Activated naive CD4-positive, alpha-beta T cell treated with anti-CD3 and anti-CD28 coated beads, Interleukin-2, amount 50 U/mL, for 72 hours (primary cell): ENCODE measurements around the gene PGS1. TPM values are rescaled to one million over a fixed set of nuclear protein-coding genes. Genes with fewer than 3 reads are reported as not detected.
"Not testable (repeated sequence)": the region's sequence is repeated elsewhere in the genome, so short reads cannot be mapped to it uniquely, and the experiment has no call there.

Source experiments
- ATAC-seq, 2 donors: fragments of 150-1000 bp; cut with Tn5 transposase; 2 replicates each; pipeline ENCODE4 v1.10.0; 2021; ENCODE audit warnings: mild to moderate bottlenecking in 2 of 2, moderate library complexity in 2 of 2
- DNase-seq, 2 donors: peaks; one replicate each; pipeline ENCODE4 v3.0.0; 2021 to 2022; ENCODE audit warnings: low spot score in 2 of 2
- H3K27ac Mint-ChIP-seq, 2 donors: one replicate each; pipeline ENCODE4 v1.8.0; 2022; ENCODE audit warnings: mild to moderate bottlenecking in 2 of 2, mixed read lengths in 2 of 2
- H3K36me3 Mint-ChIP-seq, 2 donors: one replicate each; pipeline ENCODE4 v1.8.0; 2022; ENCODE audit warnings: mixed read lengths in 2 of 2
- H3K9me3 Mint-ChIP-seq, 2 donors: one replicate each; pipeline ENCODE4 v1.8.0; 2022; ENCODE audit warnings: mixed read lengths in 2 of 2
- total RNA-seq, 2 donors: library from RNA; stranded (reverse); gene quantifications; one replicate each; pipeline ENCODE4 v1.2.3, GENCODE V29; 2022

The PGS1 gene
- total RNA-seq, 2 donors from 2014 or later: 63.5 to 122 TPM

- ATAC-seq: no peak
- H3K27ac Mint-ChIP-seq: no peak overlapping the region
- H3K36me3 Mint-ChIP-seq: no peaks in the 10 kb centered on the region
- H3K9me3 Mint-ChIP-seq: no peaks in the 10 kb centered on the region
- no peak for DNase-seq
Observed at GRCh38 chr17:78451753-78452152, 73.3 kb downstream of the PGS1 start.

- ATAC-seq: no peak
- Mint-ChIP-seq H3K27ac (no peak overlapping the region), H3K9me3 (no peaks in the 10 kb centered on the region), H3K36me3 (no peaks in the 10 kb centered on the region)
- DNase-seq: no peak
Observed at GRCh38 chr17:78454346-78454745, 75.9 kb downstream of the PGS1 start.

GRCh38 chr17:78458091-78458490 is 79.6 kb downstream of the PGS1 start:
- Mint-ChIP-seq H3K36me3 (no peaks in the 10 kb centered on the region), H3K9me3 (no peaks in the 10 kb centered on the region), H3K27ac (no peak overlapping the region)
- ATAC-seq (no peak), DNase-seq (no peak)

- no peaks in the 10 kb centered on the region for H3K9me3 Mint-ChIP-seq
- DNase-seq (no peak), ATAC-seq (no peak)
- no peak overlapping the region for H3K27ac Mint-ChIP-seq
- no peaks in the 10 kb centered on the region for H3K36me3 Mint-ChIP-seq
Observed at GRCh38 chr17:78458736-78459335, 80.4 kb downstream of the PGS1 start.

- H3K9me3 Mint-ChIP-seq: no peaks in the 10 kb centered on the region
- no peak overlapping the region for H3K27ac Mint-ChIP-seq
- DNase-seq: no peak
- no peaks in the 10 kb centered on the region for H3K36me3 Mint-ChIP-seq
- ATAC-seq: no peak
Observed at GRCh38 chr17:78459696-78460095, 81.2 kb downstream of the PGS1 start.

- no peaks in the 10 kb centered on the region for H3K9me3 Mint-ChIP-seq
- no peak overlapping the region for H3K27ac Mint-ChIP-seq
- DNase-seq (no peak), ATAC-seq (no peak)
- H3K36me3 Mint-ChIP-seq: no peaks in the 10 kb centered on the region
Observed at GRCh38 chr17:78460176-78460675, 81.8 kb downstream of the PGS1 start.

- DNase-seq (no peak), ATAC-seq (no peak)
- H3K27ac Mint-ChIP-seq: no peak overlapping the region
- no peaks in the 10 kb centered on the region for H3K9me3 Mint-ChIP-seq
- no peaks in the 10 kb centered on the region for H3K36me3 Mint-ChIP-seq
Observed at GRCh38 chr17:78460951-78461798, 82.7 kb downstream of the PGS1 start.

- H3K36me3 Mint-ChIP-seq: no peaks in the 10 kb centered on the region
- ATAC-seq: no peak
Observed at GRCh38 chr17:78461799-78462053, 83.3 kb downstream of the PGS1 start.

GRCh38 chr17:78462148-78462547 is 83.7 kb downstream of the PGS1 start:
- no peak overlapping the region for H3K27ac Mint-ChIP-seq

More at GRCh38 chr17:78461799-78462053, 83.3 kb downstream of the PGS1 start:
- no peak overlapping the region for H3K27ac Mint-ChIP-seq
- no peak for DNase-seq
- no peaks in the 10 kb centered on the region for H3K9me3 Mint-ChIP-seq

GRCh38 chr17:78466109-78466785 is 87.8 kb downstream of the PGS1 start:
- not testable (repeated sequence) for DNase-seq, H3K9me3 Mint-ChIP-seq, H3K36me3 Mint-ChIP-seq, H3K27ac Mint-ChIP-seq, ATAC-seq

More at GRCh38 chr17:78462148-78462547, 83.7 kb downstream of the PGS1 start:
- Mint-ChIP-seq H3K9me3 (no peaks in the 10 kb centered on the region), H3K36me3 (no peaks in the 10 kb centered on the region)
- DNase-seq (no peak), ATAC-seq (no peak)

GRCh38 chr17:78466786-78467715 is 88.6 kb downstream of the PGS1 start:
- H3K27ac Mint-ChIP-seq: no peak overlapping the region
- H3K9me3 Mint-ChIP-seq: no peaks in the 10 kb centered on the region
- ATAC-seq: no peak
- no peaks in the 10 kb centered on the region for H3K36me3 Mint-ChIP-seq
- DNase-seq: no peak

GRCh38 chr17:78468366-78468765 is 89.9 kb downstream of the PGS1 start:
- ATAC-seq (no peak), DNase-seq (no peak)
- no peaks in the 10 kb centered on the region for H3K36me3 Mint-ChIP-seq
- H3K27ac Mint-ChIP-seq: no peak overlapping the region
- H3K9me3 Mint-ChIP-seq: no peaks in the 10 kb centered on the region

GRCh38 chr17:78469443-78469842 is 91.0 kb downstream of the PGS1 start:
- no peaks in the 10 kb centered on the region for H3K9me3 Mint-ChIP-seq
- no peak for DNase-seq
- no peaks in the 10 kb centered on the region for H3K36me3 Mint-ChIP-seq
- no peak overlapping the region for H3K27ac Mint-ChIP-seq
- ATAC-seq: no peak

- no peak for DNase-seq
- Mint-ChIP-seq H3K27ac (no peak overlapping the region), H3K9me3 (no peaks in the 10 kb centered on the region), H3K36me3 (no peaks in the 10 kb centered on the region)
- no peak for ATAC-seq
Observed at GRCh38 chr17:78471635-78472034, 93.2 kb downstream of the PGS1 start.

GRCh38 chr17:78472035-78472905 is 93.8 kb downstream of the PGS1 start:
- no peaks in the 10 kb centered on the region for H3K9me3 Mint-ChIP-seq
- DNase-seq (no peak), ATAC-seq (no peak)
- no peaks in the 10 kb centered on the region for H3K36me3 Mint-ChIP-seq
- H3K27ac Mint-ChIP-seq: no peak overlapping the region
